Stimulated activated CD8-positive, alpha-beta memory T cell treated with anti-CD3 and anti-CD28 coated beads, Interleukin-4, amount 100 ng/mL, for 24 hours (primary cell): Measurements from ENCODE around the gene HHIPL1.

Experiments used
- DNase-seq: peaks from one replicate; pipeline ENCODE4 v3.0.0-alpha.2; 2020; ENCODE audit warnings: low read depth

HHIPL1 gene

DNA sequence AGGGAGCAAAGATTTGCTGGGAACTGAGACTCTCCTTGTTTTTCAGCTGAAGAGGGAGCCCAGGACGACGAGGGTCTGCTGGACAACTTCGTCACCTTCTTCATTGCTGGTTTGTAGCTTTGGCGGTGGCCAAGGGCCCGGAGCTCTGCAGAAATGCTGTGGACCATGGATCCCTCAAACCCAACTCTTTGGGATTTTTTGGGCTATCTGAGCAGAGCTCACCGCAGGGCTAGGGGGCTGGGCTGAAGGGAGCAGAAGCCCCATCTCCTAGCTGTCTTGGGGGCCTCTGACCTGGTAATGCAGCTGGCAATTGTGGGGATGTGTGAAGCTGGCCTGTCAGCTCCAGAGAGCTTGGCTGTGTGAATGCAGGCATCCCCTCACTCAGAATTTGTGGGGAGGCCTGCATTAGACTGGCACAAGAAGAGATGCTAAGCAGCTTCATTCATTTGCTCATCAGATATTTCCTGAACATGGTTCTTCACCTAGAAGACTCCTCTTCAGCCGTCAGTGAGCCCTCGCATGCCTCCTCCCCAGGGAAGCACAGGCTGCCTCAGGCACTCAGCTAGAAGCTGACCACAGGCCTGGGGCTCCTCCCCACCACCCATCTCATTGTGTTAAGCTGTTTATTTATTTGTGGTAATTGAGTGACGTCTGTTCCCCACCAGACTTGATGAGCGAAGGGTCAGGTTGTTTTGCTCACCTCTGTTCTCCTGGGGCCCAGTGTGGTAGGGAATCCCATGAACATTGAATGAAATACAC is 71.3 kb downstream of the HHIPL1 start:
- DNase-seq: no peak

DNA sequence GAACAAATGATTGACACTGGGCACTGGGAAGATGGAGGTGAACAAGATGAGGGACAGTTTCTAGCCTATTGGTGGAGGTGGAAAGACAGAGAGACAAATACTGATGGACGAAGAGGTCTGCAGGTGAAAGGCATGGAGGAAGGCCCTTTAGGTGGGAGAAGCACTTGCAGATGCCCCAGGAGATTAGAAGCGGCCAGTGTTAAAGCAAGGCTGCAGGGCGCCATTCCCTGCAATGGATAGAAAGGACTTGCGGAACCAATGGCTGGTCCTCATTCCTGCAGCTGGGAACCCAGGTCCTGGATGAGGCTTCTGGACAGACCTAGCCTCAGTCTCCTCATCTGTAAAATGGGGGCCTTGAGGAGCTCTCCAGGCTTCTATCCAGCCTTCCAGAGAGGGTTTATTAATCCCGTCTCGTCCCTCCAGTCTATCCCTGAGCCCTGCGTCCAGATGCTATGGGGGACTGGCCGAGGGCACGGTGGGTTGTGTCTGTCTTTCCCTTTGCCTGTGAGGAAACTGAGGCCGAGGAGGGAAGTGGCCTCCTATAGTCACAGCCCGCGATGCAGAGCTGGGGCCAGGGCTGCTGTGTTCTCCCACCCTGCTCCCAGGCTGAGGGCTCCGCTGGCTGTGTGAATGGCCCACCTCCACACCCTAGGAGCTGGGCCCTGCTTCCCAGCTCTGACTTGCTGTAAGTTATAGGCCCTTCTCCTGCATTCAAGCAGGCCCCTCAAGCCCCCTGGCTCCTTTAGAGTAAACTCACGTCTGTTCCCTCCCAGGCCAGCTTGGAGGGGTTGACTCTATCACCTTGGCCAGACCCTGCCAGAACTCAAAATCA is 72.1 kb downstream of the HHIPL1 start:
- no peak for DNase-seq

DNA sequence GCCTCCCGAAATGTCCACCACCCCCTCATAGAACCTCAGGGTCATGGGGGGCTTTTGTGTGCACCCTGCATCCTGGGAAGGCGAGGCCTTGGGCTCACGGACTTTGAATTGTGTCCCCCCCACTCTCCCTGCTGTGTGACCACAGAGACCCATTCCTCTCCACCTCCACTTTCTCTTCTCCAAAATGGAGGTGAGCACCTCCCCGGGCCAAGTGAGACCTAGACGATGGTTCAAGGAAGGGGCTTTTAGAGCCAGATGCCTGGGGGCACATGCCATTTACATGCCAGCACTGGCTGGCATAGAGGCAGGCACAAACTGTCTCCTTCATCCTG is 72.7 kb downstream of the HHIPL1 start:
- DNase-seq: no peak

DNA sequence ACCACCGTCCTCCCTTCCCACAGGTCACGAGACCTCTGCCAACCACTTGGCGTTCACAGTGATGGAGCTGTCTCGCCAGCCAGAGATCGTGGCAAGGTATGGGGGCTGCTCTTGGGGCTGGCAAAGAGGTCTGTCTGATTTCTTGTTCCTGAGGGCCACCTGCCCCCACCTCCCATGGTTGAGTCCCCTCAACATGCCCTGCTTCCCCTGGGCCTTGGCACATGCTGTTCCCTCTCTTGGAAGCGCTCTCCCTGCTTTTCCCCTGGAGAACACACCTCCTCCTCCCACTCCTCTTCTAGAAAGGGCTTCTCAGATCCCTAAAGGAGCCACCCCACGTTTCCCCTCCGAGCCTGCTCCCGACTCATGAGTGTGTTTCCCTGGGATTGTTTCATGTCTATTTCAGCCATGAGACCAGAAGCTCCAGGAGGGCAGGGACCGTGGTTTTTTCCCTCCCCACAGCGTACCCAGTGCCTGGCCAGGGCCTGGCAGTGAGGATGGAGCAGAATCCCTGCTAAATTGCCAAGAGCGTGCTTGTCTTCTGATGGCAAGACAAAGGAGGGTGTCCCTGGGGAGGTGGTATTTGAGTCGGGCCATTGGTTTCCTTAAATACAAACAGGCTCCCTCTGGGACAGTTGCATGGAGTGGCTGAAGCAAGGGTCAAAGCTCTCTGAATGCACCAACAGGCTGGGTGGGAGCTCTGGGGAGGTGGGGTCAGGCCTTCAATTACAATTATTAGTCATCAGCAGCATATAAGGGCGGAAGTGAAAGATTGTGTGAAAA is 73.3 kb downstream of the HHIPL1 start:
- DNase-seq: no peak

DNA sequence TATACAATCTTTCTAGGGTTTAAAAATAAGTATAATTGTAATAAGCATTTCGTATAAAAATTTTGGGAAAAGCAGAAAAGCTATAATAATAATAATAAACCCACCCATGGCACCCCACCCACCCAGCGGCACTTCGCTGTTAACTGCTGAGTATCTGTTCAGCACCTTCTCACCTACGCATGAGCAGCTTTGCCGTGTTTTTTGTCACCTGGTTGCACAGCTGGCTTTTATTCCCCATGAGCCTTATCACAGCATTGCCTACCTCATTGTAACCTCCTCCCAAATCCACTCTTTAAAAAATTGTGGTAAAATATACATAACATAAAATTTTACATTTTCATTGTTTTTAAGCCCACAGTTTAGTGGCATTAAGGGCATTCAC is 73.9 kb downstream of the HHIPL1 start:
- DNase-seq: no peak

DNA sequence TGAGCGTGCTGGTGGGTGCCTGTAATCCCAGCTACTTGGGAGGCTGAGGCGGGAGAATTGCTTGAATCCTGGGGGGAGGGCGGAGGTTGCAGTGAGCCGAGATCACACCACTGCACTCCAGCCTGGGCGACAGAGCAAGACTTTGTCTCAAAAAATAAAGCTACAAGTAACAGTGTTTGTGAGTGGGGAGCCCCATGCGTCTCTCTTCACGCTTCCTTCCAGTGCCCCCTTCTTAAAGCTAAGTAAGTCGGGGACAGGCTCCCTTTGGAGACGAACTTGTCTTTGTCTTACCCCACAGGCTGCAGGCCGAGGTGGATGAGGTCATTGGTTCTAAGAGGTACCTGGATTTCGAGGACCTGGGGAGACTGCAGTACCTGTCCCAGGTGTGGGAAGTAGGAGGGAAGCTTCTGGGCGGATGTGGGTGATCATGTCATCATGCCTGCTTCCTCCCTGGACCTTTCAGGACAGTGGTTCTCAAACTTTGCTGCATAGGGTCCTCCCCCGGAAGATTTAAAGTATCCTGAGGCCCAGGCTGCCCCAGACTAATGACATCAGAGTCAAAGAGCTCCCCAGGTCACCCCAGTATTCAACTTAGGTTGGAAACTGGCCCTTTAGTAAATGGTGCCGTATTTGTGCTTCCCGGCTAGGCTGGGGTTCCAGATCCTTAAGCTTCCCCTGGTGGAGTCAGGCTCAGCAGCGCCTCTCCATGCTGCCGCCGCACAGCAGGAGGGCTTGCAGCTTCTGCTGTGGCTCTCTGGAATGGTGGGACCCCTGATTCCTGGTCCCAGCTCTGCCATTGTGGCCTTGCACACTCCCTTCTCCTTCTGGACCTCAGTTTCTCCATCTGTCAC is 76.2 kb downstream of the HHIPL1 start:
- DNase-seq: no peak

DNA sequence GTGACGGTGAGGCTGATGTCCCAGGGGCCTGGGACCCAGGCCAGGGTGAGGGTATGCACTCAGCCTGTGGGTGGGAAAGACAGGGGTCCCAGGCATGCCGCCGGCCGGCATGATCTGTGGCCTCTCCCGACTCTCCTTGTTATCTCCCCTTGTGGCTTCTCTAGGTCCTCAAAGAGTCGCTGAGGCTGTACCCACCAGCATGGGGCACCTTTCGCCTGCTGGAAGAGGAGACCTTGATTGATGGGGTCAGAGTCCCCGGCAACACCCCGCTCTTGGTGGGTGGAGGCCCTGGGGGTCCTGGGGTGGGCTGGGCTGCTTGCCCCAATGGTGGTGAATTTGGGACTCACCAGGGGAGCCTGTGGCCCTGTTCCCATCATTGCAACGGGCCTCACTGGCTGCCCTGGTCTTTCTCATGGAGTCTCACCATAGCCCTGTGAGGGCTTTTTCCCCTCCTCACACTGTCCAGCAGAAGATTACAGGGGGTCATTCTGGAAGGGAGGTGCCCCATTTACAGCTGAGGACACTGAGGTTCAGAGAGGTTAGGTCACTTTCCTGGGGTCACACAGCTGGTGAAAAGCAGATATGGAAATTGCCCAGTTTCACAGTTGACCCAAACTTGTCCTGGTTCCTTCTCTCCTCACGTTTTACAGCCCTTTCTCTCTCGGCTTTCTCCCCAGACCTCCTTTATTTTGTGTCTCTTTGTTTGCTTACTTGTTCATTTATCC is 77.0 kb downstream of the HHIPL1 start:
- DNase-seq: no peak

DNA sequence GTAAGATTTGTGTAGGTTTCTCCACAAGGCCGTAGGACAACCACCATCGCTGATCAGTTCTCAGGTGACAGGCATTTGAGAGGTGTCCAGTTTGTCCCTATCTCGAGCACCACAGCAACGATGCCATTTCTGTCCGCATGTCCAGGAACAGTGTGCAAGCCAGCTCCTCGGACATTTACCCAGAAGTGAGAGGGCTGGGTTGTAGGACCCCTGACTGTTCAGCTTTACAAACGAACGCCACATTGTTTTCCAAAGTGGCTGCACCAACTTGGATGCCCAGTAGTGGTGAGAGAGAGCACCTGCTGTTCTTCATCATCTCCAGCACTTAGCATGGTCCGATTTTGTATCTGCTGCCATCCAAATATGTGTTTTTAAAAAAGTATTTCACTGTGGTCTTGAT is 77.8 kb downstream of the HHIPL1 start:
- DNase-seq: no peak

DNA sequence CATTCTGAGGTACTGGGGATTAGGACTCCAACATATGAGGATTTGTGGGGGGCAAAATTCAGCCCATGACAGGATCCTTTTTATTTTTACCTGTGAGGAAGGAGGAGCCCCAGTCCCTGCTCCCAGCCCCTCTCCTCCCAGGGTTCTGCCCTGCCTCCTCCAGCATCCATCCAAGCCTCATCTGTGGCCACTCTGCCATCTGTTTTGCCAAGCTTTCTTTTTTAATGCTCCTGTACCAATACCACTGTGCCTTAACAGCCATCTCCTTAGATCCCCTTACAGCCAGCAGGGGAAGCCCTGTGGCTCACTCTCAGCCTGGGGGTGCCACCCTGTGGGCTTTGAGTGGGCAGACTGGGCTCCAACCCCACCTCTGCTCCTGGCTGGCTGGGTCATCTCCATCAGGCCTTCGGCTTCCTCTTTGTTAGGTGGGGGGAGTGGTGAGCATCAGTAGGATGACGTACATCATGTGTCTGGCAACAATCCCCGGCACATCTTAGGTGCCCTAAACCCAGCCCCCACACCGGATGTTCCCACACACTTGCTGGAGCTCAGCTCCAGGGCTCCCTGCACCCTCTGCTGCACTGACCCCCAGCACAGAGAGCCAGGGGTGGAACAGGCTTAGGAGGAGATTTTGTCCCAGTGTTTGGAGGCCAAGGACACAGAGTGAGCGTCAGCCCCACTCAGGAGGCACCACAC is 79.4 kb downstream of the HHIPL1 start:
- DNase-seq: no peak

DNA sequence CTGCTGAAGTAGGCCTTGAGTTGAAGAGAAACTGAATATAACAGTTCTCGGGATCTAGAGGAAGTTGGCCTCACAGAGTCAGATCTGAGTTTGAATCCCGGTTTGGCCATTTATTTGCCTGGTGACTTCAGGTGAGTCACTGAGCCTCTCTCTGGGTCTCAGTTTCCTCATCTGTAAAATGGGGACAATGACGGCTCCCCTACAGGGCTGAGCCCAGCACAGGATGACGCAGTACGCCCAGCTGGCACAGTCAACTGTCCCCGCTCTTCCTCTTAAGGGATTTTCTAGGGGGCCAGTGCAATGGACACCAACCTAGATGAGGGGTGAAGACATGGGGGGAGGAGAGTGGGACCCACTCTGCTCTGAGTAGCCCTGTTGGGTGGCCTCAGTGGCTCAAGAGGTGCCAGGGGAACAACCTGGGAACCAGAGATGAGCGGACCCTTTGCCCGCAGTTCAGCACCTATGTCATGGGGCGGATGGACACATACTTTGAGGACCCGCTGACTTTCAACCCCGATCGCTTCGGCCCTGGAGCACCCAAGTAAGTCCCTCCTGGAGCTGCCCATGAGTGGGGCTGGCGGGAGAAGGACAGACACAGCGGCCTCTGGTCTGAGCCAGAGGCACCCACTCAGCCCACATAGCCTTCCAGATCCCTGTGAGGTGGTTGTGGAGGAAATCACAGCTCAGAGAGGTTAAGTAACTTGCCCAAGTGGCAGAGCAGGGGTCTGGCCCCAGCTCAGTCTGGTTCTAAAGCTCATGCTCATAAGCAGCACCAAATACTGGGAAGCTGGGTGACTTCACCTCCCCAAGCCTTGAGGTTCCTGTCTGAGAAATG is 80.2 kb downstream of the HHIPL1 start:
- DNase-seq: no peak

DNA sequence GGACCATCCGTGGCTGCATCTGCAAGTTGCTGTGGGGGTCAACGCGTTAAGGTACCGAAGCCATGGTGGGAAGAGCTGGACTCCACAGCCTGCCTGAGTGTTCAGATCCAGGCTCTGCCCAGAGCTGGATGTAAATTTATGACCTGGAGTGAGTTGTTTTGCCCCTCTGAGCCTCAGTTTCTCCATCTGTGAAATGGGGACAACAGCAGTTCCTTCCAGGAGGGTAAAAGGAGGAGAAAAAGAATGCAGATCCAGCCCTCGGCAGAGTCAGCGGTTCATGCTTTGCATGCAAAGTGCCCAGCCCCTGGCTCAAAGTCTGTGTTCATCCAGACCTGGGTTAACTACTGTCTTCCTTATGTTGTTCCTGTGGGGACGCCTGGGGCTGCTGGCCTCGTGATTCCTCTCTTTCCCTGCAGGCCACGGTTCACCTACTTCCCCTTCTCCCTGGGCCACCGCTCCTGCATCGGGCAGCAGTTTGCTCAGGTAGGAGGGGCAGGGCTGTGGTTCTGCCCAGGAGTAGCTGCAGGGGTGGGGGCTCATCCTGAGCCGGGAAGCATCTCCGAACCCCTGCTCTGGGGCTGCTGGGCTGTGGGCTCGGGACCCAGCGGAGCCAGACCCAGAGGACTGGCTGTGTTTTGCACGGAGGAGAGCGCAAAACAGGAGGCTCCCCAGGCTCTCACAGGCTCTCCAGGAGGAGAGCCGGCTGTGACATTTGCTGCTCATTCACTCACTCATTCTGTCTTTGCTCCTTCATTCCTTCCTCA is 81.0 kb downstream of the HHIPL1 start:
- no peak for DNase-seq

DNA sequence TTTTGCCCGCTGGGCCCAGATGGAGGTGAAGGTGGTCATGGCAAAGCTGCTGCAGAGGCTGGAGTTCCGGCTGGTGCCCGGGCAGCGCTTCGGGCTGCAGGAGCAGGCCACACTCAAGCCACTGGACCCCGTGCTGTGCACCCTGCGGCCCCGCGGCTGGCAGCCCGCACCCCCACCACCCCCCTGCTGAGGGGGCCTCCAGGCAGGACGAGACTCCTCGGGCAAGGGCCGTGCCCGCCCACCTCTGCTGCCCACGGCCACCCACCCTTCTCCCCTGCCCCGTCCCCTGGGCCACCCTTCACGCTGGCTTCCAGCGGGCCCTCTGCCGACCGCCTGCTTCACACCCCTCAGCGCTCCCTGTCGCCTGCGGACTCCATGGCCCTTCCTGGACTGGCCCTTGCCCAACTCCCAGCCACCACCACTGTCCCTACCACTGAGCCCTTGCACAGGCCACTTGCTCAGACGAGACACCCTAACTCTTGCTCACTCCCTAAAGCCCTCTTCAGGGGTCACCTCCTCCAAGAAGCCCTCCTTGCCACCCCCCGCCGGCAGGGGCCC is 81.7 kb downstream of the HHIPL1 start:
- no peak for DNase-seq

DNA sequence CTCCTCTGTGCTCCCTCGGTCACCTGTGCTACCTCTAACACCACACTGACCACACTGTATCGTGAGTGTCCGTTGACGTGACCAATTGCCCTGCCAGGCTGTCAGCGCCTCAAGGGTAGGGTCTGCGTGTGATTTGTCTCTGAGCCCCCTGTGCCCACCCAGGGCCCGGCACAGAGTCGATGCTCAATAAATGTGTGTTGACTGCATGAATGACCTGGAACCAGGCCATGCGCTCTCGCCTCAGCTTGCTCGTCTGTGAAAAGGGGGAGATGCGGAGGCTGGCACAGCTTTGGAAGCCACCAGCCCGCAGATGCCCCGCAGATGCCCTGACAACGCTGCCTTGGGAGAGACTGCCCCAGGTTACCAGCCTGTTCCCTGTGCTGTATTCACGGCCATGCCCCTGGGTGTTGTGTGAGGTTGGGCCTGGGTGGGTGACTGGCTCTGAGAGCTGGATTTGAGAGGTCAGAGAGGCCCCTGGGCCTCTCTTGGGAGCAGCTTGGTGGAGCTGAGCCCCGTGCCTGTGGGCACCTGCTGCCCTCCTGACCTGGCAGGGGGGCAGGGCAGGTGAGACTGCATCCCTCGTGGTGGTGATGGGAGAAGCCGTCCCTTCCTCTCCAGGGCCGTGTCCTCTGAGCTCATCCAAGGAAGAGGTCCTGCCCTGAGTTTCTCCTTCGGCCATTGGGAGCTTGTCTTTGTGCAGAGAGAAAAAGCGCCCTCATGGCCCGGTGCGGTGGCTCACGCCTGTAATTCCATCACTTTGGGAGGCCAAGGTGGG is 82.4 kb downstream of the HHIPL1 start:
- no peak for DNase-seq

DNA sequence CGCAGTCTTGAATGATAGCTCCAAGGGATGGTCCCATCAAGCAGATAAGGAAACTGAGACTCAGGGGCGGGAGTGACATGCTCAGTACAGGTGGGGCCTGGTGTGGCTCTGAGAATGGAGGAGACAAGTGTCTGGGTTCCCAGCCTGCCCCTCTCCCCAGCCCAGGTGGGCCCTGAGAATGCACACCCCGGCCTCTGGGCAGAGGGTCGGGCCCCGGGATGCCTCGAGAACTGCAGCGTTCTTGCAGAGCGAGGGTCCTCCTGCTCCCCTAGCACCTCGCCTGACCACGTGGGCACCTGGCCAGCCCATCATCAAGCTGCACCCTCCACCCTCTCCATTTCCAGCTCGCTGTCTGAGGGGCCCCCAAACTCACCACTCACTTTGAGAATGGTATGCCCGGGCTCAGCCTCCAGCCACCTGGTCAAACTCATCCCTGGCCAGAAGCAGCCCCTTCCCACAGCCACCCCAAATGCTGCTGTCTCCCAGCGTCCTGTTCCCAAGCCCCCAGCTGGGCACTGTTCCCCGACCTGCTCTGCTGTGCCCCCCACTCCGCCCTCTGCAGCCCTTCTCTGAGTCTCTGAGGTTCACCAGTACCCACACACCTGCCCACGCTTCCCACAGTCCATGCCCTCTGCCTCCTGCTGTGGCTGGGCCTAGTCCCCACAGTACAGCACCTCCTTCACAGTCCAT is 83.4 kb downstream of the HHIPL1 start:
- no peak for DNase-seq

DNA sequence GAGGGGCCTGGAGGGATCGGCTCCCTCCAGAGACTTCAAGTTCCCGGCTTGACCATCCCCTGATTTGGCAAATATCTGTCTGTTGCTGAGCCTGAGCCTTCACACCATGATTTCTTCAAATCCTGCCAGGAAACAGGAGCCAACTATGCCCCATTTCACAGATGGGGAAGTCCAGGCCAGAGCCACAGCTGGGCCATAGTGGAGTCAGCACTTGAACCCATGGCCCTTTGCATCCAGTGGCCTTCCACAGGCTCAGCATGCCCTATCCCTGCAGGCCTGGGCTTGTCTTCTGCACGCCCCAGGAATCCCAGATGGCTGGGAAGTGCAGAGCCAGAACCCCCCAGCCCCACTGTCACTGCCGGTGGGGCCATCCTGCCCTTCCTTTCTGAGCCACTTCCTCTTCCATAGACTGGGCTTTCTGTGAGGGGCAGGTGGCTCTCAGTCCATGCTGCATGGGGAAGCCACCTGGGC is 84.1 kb downstream of the HHIPL1 start:
- DNase-seq: no peak
